H9 (cell line): ENCODE results near the gene LRRC8C. TPM values are rescaled to one million over a fixed set of nuclear protein-coding genes. Genes with fewer than 3 reads are reported as not detected.

Experiments used
- DNase-seq: peaks from one replicate; pipeline ENCODE4 v3.0.0-alpha.2; 2017
- H2AFZ ChIP-seq: one replicate; pipeline ENCODE4 v1.6.1; 2013; ENCODE audit warnings: mild to moderate bottlenecking, low read length, control low read depth, moderate library complexity
- H2AK5ac ChIP-seq: 2 replicates; pipeline ENCODE4 v1.6.1; 2013; ENCODE audit warnings: low read length, control low read depth, mixed read lengths; ENCODE audit not compliant: insufficient read length
- H2BK120ac ChIP-seq: one replicate; pipeline ENCODE4 v1.6.1; 2013; ENCODE audit warnings: low read depth, mild to moderate bottlenecking, low read length, control low read depth, inconsistent platforms; ENCODE audit not compliant: poor library complexity, severe bottlenecking
- H2BK12ac ChIP-seq: 2 replicates; pipeline ENCODE4 v1.6.1; 2013; ENCODE audit warnings: low read length, control low read depth, mixed read lengths, low read depth; ENCODE audit not compliant: insufficient read length
- H2BK15ac ChIP-seq: 2 replicates; pipeline ENCODE4 v1.6.1; 2013; ENCODE audit warnings: low read depth, low read length, control low read depth
- H2BK20ac ChIP-seq: one replicate; pipeline ENCODE4 v1.6.1; 2013; ENCODE audit warnings: low read depth, mild to moderate bottlenecking, low read length, control low read depth, inconsistent platforms; ENCODE audit not compliant: poor library complexity, severe bottlenecking
- H2BK5ac ChIP-seq: 2 replicates; pipeline ENCODE4 v1.6.1; 2013; ENCODE audit warnings: low read length, control low read depth, mixed read lengths; ENCODE audit not compliant: insufficient read length
- H3K14ac ChIP-seq: 2 replicates; pipeline ENCODE4 v1.6.1; 2013; ENCODE audit warnings: low read length, control low read depth; ENCODE audit not compliant: insufficient read depth
- H3K18ac ChIP-seq: 2 replicates; pipeline ENCODE4 v1.6.1; 2013; ENCODE audit warnings: low read depth, mild to moderate bottlenecking, mixed read lengths, low read length, control low read depth; ENCODE audit not compliant: insufficient read length
- H3K23ac ChIP-seq: 2 replicates; pipeline ENCODE4 v1.6.1; 2013; ENCODE audit warnings: low read length, control low read depth, mixed read lengths, low read depth; ENCODE audit not compliant: insufficient read length
- H3K23me2 ChIP-seq: 2 replicates; pipeline ENCODE4 v1.6.1; 2013; ENCODE audit warnings: low read depth, mild to moderate bottlenecking, mixed read lengths, low read length, control low read depth; ENCODE audit not compliant: insufficient read length, poor library complexity, severe bottlenecking
- H3K27ac ChIP-seq: 2 replicates; pipeline ENCODE4 v1.5.1; 2013; ENCODE audit warnings: low read length, control low read depth, mixed read lengths, low read depth; ENCODE audit not compliant: insufficient read length
- H3K27me3 ChIP-seq: 2 replicates; pipeline ENCODE4 v1.6.1; 2013; ENCODE audit warnings: low read length, control low read depth, inconsistent platforms; ENCODE audit not compliant: insufficient read depth
- H3K4ac ChIP-seq: 2 replicates; pipeline ENCODE4 v1.6.1; 2013; ENCODE audit warnings: low read depth, mild to moderate bottlenecking, control low read depth, inconsistent platforms, low read length, moderate library complexity
- H3K4me1 ChIP-seq: 2 replicates; pipeline ENCODE4 v1.6.1; 2013; ENCODE audit warnings: low read length, control low read depth, inconsistent platforms; ENCODE audit not compliant: insufficient read depth
- H3K4me2 ChIP-seq: 2 replicates; pipeline ENCODE4 v1.6.1; 2013; ENCODE audit warnings: low read length, control low read depth, mixed read lengths; ENCODE audit not compliant: insufficient read length, insufficient read depth
- H3K56ac ChIP-seq: 2 replicates; pipeline ENCODE4 v1.6.1; 2013; ENCODE audit warnings: low read depth, mild to moderate bottlenecking, mixed read lengths, low read length, control low read depth; ENCODE audit not compliant: insufficient read length
- H3K79me1 ChIP-seq: 2 replicates; pipeline ENCODE4 v1.6.1; 2013; ENCODE audit warnings: low read depth, mild to moderate bottlenecking, moderate library complexity, low read length, control low read depth, inconsistent platforms; ENCODE audit not compliant: insufficient read depth, poor library complexity, severe bottlenecking
- H3K79me2 ChIP-seq: 2 replicates; pipeline ENCODE4 v1.6.1; 2013; ENCODE audit warnings: low read length, control low read depth, inconsistent platforms; ENCODE audit not compliant: insufficient read depth
- H3K9ac ChIP-seq: 2 replicates; pipeline ENCODE4 v1.6.1; 2013; ENCODE audit warnings: low read length, control low read depth, mixed read lengths; ENCODE audit not compliant: insufficient read length; ENCODE audit errors: extremely low read depth
- H3K9me3 ChIP-seq: one replicate; pipeline ENCODE4 v1.6.1; 2013; ENCODE audit warnings: low read depth, low read length, inconsistent platforms; ENCODE audit not compliant: control insufficient read depth
- H3T11ph ChIP-seq: one replicate; pipeline ENCODE4 v1.6.1; 2013; ENCODE audit warnings: mild to moderate bottlenecking, low read length, control low read depth, inconsistent platforms
- H4K20me1 ChIP-seq: one replicate; pipeline ENCODE4 v1.6.1; 2013; ENCODE audit not compliant: control insufficient read depth, insufficient read length, insufficient read depth
- H4K5ac ChIP-seq: 2 replicates; pipeline ENCODE4 v1.6.1; 2013; ENCODE audit warnings: low read depth, mild to moderate bottlenecking, mixed read lengths, low read length, control low read depth; ENCODE audit not compliant: insufficient read length
- H4K8ac ChIP-seq: replicated peaks from 2 replicates; pipeline ENCODE4 v1.6.1; 2013; ENCODE audit warnings: low read length, control low read depth, mixed read lengths, low read depth; ENCODE audit not compliant: insufficient read length
- H4K91ac ChIP-seq: 2 replicates; pipeline ENCODE4 v1.6.1; 2013; ENCODE audit warnings: low read depth, mild to moderate bottlenecking, moderate library complexity, mixed read lengths, low read length, control low read depth; ENCODE audit not compliant: insufficient read length
- H3K27ac Mint-ChIP-seq, 3 experiments: 2 replicates in 2 of 3; 3 replicates in 1 of 3; pipeline ENCODE4 v1.8.0; 2020 to 2021; ENCODE audit warnings: mixed read lengths in 3 of 3, mild to moderate bottlenecking in 1 of 3, moderate library complexity in 1 of 3
- H3K27me3 Mint-ChIP-seq: 2 replicates; pipeline ENCODE4 v1.8.0; 2021; ENCODE audit warnings: low read depth, mild to moderate bottlenecking, moderate library complexity, mixed read lengths
- H3K36me3 Mint-ChIP-seq, 3 experiments: 2 replicates in 2 of 3; 3 replicates in 1 of 3; pipeline ENCODE4 v1.8.0; 2020 to 2021; ENCODE audit warnings: low read depth in 3 of 3, mixed read lengths in 3 of 3; ENCODE audit not compliant: insufficient read depth in 1 of 3
- H3K4me1 Mint-ChIP-seq, 2 experiments: 2 replicates each; pipeline ENCODE4 v1.8.0; 2020; ENCODE audit warnings: mixed read lengths in 2 of 2
- H3K4me3 Mint-ChIP-seq, 2 experiments: 2 replicates in 1 of 2; 3 replicates in 1 of 2; pipeline ENCODE4 v1.8.0; 2020 to 2021; ENCODE audit warnings: mild to moderate bottlenecking in 2 of 2, mixed read lengths in 2 of 2, moderate library complexity in 1 of 2
- H3K9me3 Mint-ChIP-seq, 2 experiments: 2 replicates in 1 of 2; 3 replicates in 1 of 2; pipeline ENCODE4 v1.8.0; 2020; ENCODE audit warnings: mild to moderate bottlenecking in 2 of 2, mixed read lengths in 2 of 2, moderate library complexity in 1 of 2
- WGBS: extraction: QIAGEN DNeasy Blood & Tissue Kit; methylation state at CpG from one replicate; pipeline ENCODE4 v1.1.7; 2013; ENCODE audit warnings: missing lambda C conversion rate, low lambda C conversion rate, mixed read lengths; ENCODE audit not compliant: insufficient read length; ENCODE audit errors: extremely low coverage; 5-methylcytosine and 5-hydroxymethylcytosine counted together
- total RNA-seq: library from RNA; stranded (reverse); gene quantifications from 2 replicates; pipeline ENCODE4 v1.2.1, GENCODE V29; 2021
- TF ChIP-seq, protein P1 (sequence below): fragments of 200-600 bp; sonication (generic); conservative IDR thresholded peaks from 3 replicates; pipeline ENCODE4 v1.8.0; 2021; ENCODE audit warnings: antibody characterized with exemption, mild to moderate bottlenecking

Gene LRRC8C
- total RNA-seq, 1 experiment from 2014 or later = 1.9 TPM

DNA sequence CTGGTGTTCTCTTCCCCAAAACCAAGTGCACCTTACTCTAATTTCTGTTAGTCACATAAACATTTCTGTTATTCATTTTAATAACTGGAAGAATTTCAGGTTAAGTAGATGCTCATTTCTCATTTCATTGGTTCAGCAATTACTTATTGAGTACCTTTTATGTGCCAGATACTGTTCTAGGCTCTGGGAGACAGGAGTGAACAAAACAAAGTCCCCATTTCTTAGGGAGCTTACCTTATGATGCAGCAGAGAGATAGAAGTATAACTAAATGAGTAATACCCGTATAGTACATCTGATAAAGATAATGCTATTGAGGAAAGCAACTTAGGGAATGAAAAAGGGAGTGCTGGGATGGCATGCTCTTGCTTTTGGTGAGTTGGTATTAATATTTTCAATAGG lies 33.7 kb downstream of the LRRC8C start:
- Histone ChIP-seq H3K23ac (no peak overlapping the region), H3K4me2 (no peak overlapping the region), H4K8ac (no peak overlapping the region), H3K14ac (no peak overlapping the region), H3K27ac (no peak overlapping the region), H3K9ac (no peak overlapping the region), H2BK5ac (no peak overlapping the region), H3T11ph (no peak overlapping the region), H4K5ac (no peak overlapping the region), H3K27me3 (no peaks in the 10 kb centered on the region), H4K91ac (no peak overlapping the region), H3K79me1 (no peaks in the 10 kb centered on the region), H3K56ac (no peak overlapping the region), H2AK5ac (no peak overlapping the region), H2BK120ac (no peak overlapping the region), H3K9me3 (no peaks in the 10 kb centered on the region), H3K23me2 (no peaks in the 10 kb centered on the region), H3K4ac (no peak overlapping the region), H2BK12ac (no peak overlapping the region), H2BK15ac (no peak overlapping the region), H2AFZ (no peak overlapping the region), H3K79me2 (no peaks in the 10 kb centered on the region), H2BK20ac (no peak overlapping the region), H3K4me1 (no peaks in the 10 kb centered on the region), H4K20me1 (no peaks in the 10 kb centered on the region), H3K18ac (no peak overlapping the region)
- Mint-ChIP-seq H3K36me3 (peaks cover 0 to 5% (median 0%) of the 10 kb centered on the region in 3 experiments; a peak in 1 of 7 replicates), H3K27me3 (no peaks in the 10 kb centered on the region), H3K4me3 (no peak overlapping the region), H3K27ac (no peak overlapping the region), H3K9me3 (peaks cover 0 to 10% of the 10 kb centered on the region in 2 experiments; a peak in 3 of 5 replicates), H3K4me1 (no peaks in the 10 kb centered on the region)
- no CpG with 5 or more reads among the region's 1 CpG for WGBS
- no peak for DNase-seq
- TF ChIP-seq, protein P1, sequence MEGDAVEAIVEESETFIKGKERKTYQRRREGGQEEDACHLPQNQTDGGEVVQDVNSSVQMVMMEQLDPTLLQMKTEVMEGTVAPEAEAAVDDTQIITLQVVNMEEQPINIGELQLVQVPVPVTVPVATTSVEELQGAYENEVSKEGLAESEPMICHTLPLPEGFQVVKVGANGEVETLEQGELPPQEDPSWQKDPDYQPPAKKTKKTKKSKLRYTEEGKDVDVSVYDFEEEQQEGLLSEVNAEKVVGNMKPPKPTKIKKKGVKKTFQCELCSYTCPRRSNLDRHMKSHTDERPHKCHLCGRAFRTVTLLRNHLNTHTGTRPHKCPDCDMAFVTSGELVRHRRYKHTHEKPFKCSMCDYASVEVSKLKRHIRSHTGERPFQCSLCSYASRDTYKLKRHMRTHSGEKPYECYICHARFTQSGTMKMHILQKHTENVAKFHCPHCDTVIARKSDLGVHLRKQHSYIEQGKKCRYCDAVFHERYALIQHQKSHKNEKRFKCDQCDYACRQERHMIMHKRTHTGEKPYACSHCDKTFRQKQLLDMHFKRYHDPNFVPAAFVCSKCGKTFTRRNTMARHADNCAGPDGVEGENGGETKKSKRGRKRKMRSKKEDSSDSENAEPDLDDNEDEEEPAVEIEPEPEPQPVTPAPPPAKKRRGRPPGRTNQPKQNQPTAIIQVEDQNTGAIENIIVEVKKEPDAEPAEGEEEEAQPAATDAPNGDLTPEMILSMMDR = no peak
